Transverse colon (tissue), 4 donors: ENCODE results near the gene PTPRN.

ENCODE experiments used
- CTCF ChIP-seq, 5 experiments: fragments of 200-600 bp in 3 of 5; fragments of 450-650 bp in 2 of 5; sonication (generic) in 3 of 5; IDR thresholded peaks; 1 replicate in 2 of 5; 2 replicates in 3 of 5; pipeline ENCODE4 v1.5.1; 2016 to 2017; ENCODE audit warnings: antibody characterized with exemption in 5 of 5, inconsistent platforms in 3 of 5, mild to moderate bottlenecking in 2 of 5, moderate library complexity in 1 of 5
- EP300 ChIP-seq: sonication (generic); formaldehyde crosslinking; IDR thresholded peaks from one replicate; pipeline ENCODE4 v1.6.1; 2017; ENCODE audit warnings: antibody characterized with exemption, low read depth
- POLR2A ChIP-seq: fragments of 450-650 bp; IDR thresholded peaks from one replicate; pipeline ENCODE4 v1.6.1; 2016; ENCODE audit warnings: antibody characterized with exemption, mild to moderate bottlenecking, moderate library complexity
- POLR2AphosphoS5 ChIP-seq, 3 donors: sonication (generic); formaldehyde crosslinking; IDR thresholded peaks; one replicate each; pipeline ENCODE4 v1.6.1; 2016; ENCODE audit warnings: antibody characterized with exemption in 3 of 3

GRCh38 chr2:219281588-219281987 is 27.6 kb downstream of the PTPRN start:
- TF ChIP-seq EP300 (no peak), POLR2AphosphoS5 (IDR thresholded peaks at IDR 0.05) (no peak), CTCF (IDR thresholded peaks at IDR 0.05) (no peak), POLR2A (no peak)
